SK-N-SH (cell line): ENCODE data around the gene ABCA4.

ENCODE experiments used
- CTCF ChIP-seq: fragments of 200-600 bp; sonication (generic); IDR thresholded peaks from 2 replicates; pipeline ENCODE4 v1.6.1; 2017; ENCODE audit warnings: antibody characterized with exemption, mild to moderate bottlenecking, moderate library complexity
- EP300 ChIP-seq, 2 experiments: IDR thresholded peaks; 2 replicates each; pipeline versions ENCODE4 v1.4.0 to v1.6.1; 2012; ENCODE audit warnings: borderline replicate concordance in 1 of 2, low read depth in 1 of 2, low read length in 1 of 2
- POLR2AphosphoS5 ChIP-seq: IDR thresholded peaks from 2 replicates; pipeline ENCODE4 v1.6.1; 2012; ENCODE audit warnings: low read depth, low read length
- RAD21 ChIP-seq: IDR thresholded peaks from 2 replicates; pipeline ENCODE4 v1.6.1; 2012; ENCODE audit warnings: mild to moderate bottlenecking, low read length
- RFX5 ChIP-seq: IDR thresholded peaks from 2 replicates; pipeline ENCODE4 v1.6.1; 2012; ENCODE audit warnings: mild to moderate bottlenecking, improper control_type of control experiment, low read length

GRCh38 chr1:94090761-94091160, 30.2 kb downstream of the ABCA4 start:
- TF ChIP-seq CTCF (no peak), EP300 (IDR thresholded peaks at IDR 0.05; ENCODE audit: borderline replicate concordance in 1 of 2, low read depth in 1 of 2, low read length in 1 of 2) (no peak), RFX5 (no peak), RAD21 (no peak), POLR2AphosphoS5 (no peak)
